GM12878 (cell line): ENCODE data around the gene FBXL14. TPM values are rescaled to one million over a fixed set of nuclear protein-coding genes. Genes with fewer than 3 reads are reported as not detected.
A peak's percentile ranks its signal among the peaks of the same experiment; 100 is the strongest.

Source experiments
- ATAC-seq: fragments of 200-7000 bp; cut with Tn5 transposase; 3 replicates; pipeline ENCODE4 v1.9.1; 2020; ENCODE audit warnings: mild to moderate bottlenecking, moderate library complexity
- BruUV-seq: library from RNA; stranded (reverse); fragments of 400-500 nt; replicated peaks from 2 replicates; lab custom pipeline; 2021; lab: Mats Ljungman, UMichigan
- CTCF ChIA-PET: fragments of 300-600 bp; sonication (Branson Sonifier 250); formaldehyde crosslinking; extraction: SDS; loops from one replicate; lab custom pipeline; 2021; ENCODE audit warnings: inconsistent platforms; lab: Yijun Ruan, JAX
- POLR2A ChIA-PET: fragments of 350-600 bp; formaldehyde crosslinking; extraction: SDS; loops from one replicate; lab custom pipeline; 2021; ENCODE audit warnings: inconsistent platforms; lab: Charles Lee
- RAD21 ChIA-PET: fragments of 300-600 bp; sonication (Branson Sonifier 250); formaldehyde crosslinking; loops from one replicate; lab custom pipeline; 2023; ENCODE audit warnings: antibody characterized with exemption; ENCODE audit not compliant: unreplicated experiment; lab: Charles Lee
- SMC1A ChIA-PET: fragments of 300-600 bp; sonication (Branson Sonifier 250); formaldehyde crosslinking; loops from one replicate; lab custom pipeline; 2023; ENCODE audit not compliant: unreplicated experiment, uncharacterized antibody; lab: Charles Lee
- DNase-seq: peaks from one replicate; pipeline ENCODE4 v3.0.0-alpha.2; 2011; ENCODE audit warnings: low read depth, low spot score
- FAIRE-seq: peaks from 3 replicates; lab custom pipeline; 2011; peaks lifted over from hg19 to GRCh38; lab: Jason Lieb, UNC
- H2AFZ ChIP-seq: 2 replicates; pipeline ENCODE4 v1.6.0; 2011; ENCODE audit warnings: low read depth, low read length, control low read depth; ENCODE audit not compliant: control insufficient read depth
- H3K27ac ChIP-seq: 2 replicates; pipeline ENCODE4 v1.5.1; 2011; ENCODE audit warnings: control low read depth; ENCODE audit not compliant: control insufficient read depth, insufficient read depth
- H3K27me3 ChIP-seq, 2 experiments: replicated peaks in 1 of 2; 2 replicates each; pipeline versions ENCODE4 v1.6.0 to v1.6.1; 2011; ENCODE audit warnings: low read length in 1 of 2; ENCODE audit not compliant: control insufficient read depth in 2 of 2, insufficient read depth in 2 of 2
- H3K36me3 ChIP-seq, 2 experiments: 2 replicates each; pipeline ENCODE4 v1.5.1; 2011; ENCODE audit warnings: low read length in 1 of 2; ENCODE audit not compliant: control insufficient read depth in 2 of 2, insufficient read depth in 2 of 2
- H3K4me1 ChIP-seq: 2 replicates; pipeline ENCODE4 v1.6.1; 2011; ENCODE audit warnings: mild to moderate bottlenecking, low read length, moderate library complexity, mixed read lengths; ENCODE audit not compliant: control insufficient read depth, insufficient read depth
- H3K4me2 ChIP-seq: 2 replicates; pipeline ENCODE4 v1.6.0; 2011; ENCODE audit warnings: control low read depth; ENCODE audit not compliant: control insufficient read depth, insufficient read depth
- H3K4me3 ChIP-seq: fragments of 200-600 bp; sonication (generic); 2 replicates; pipeline ENCODE4 v1.5.1; 2016
- H3K79me2 ChIP-seq: 2 replicates; pipeline ENCODE4 v1.6.0; 2011; ENCODE audit warnings: low read length; ENCODE audit not compliant: control insufficient read depth, insufficient read depth
- H3K9ac ChIP-seq: 2 replicates; pipeline ENCODE4 v1.8.0; 2011; ENCODE audit warnings: low read length, control low read depth, mixed read lengths; ENCODE audit not compliant: control insufficient read depth, insufficient read depth
- H3K9me3 ChIP-seq: replicated peaks from 3 replicates; pipeline ENCODE4 v1.5.1; 2011; ENCODE audit warnings: mild to moderate bottlenecking, low read length; ENCODE audit not compliant: control insufficient read depth, insufficient read depth
- H4K20me1 ChIP-seq: 2 replicates; pipeline ENCODE4 v1.6.0; 2011; ENCODE audit not compliant: control insufficient read depth, insufficient read depth
- IKZF1 ChIP-seq: fragments of 450-650 bp; conservative IDR thresholded peaks from 2 replicates; pipeline ENCODE4 v1.6.1; 2017; ENCODE audit warnings: antibody characterized with exemption, mild to moderate bottlenecking
- MXI1 ChIP-seq: fragments of 150-350 bp; IDR thresholded peaks from 2 replicates; pipeline ENCODE4 v1.6.1; 2011; ENCODE audit warnings: low read depth, mild to moderate bottlenecking, inconsistent platforms, low read length, improper control_type of control experiment
- RUNX3 ChIP-seq: IDR thresholded peaks from 2 replicates; pipeline ENCODE4 v1.6.1; 2012; ENCODE audit warnings: low read length, inconsistent platforms
- SMC3 ChIP-seq: IDR thresholded peaks from 2 replicates; pipeline ENCODE4 v1.6.1; 2011; ENCODE audit warnings: low read length, improper control_type of control experiment, borderline replicate concordance
- YY1 ChIP-seq: IDR thresholded peaks from 2 replicates; pipeline ENCODE4 v1.6.1; 2011; ENCODE audit warnings: low read depth, mild to moderate bottlenecking, low read length
- WGBS: methylation state at CpG from one replicate; pipeline ENCODE4 v1.1.6; 2016; ENCODE audit warnings: low lambda C conversion rate; ENCODE audit not compliant: insufficient replicate concordance, insufficient coverage; ENCODE audit errors: missing lambda C conversion rate; 5-methylcytosine and 5-hydroxymethylcytosine counted together
- in situ Hi-C: fragments of 300-500 bp; cut with MboI; formaldehyde crosslinking; loops from 9 replicates; pipeline ENCODE4 v1.14.3; 2018; ENCODE audit warnings: mixed read lengths
- intact Hi-C: fragments of 100-400 bp; cut with micrococcal nuclease; formaldehyde crosslinking; loops from one replicate; pipeline ENCODE4 v1.14.2; 2022; ENCODE audit not compliant: unreplicated experiment
- polyA plus RNA-seq, 11 experiments: library from polyadenylated mRNA; depleted of rRNA in 4 of 11; unstranded in 6 of 11; stranded (reverse) in 5 of 11; fragments of >200 nt; fragmentation: Nextera tagmentation in 4 of 11; fragmentation: Illumina TruSeq in 1 of 11; extraction: Ambion mirVana in 4 of 11; extraction: Trizol in 1 of 11; gene quantifications; 1 replicate in 1 of 11; 2 replicates in 10 of 11; pipeline versions ENCODE4 v1.2.1 to v1.2.3, GENCODE V29; 2011 to 2016; ENCODE audit warnings: inconsistent platforms in 2 of 11, missing spikeins in 2 of 11, low read depth in 1 of 11
- total RNA-seq, 4 experiments: library from RNA; depleted of rRNA in 3 of 4; stranded (reverse); fragments of >200 nt in 3 of 4; fragmentation: Illumina TruSeq in 1 of 4; extraction: Trizol in 1 of 4; gene quantifications; 2 replicates each; pipeline versions ENCODE4 v1.2.1 to v1.2.3, GENCODE V29; 2013 to 2021
- TF ChIP-seq, protein P1 (sequence below), 3 experiments: IDR thresholded peaks in 2 of 3; conservative IDR thresholded peaks in 1 of 3; 2 replicates each; pipeline ENCODE4 v1.5.1; 2011; ENCODE audit warnings: low read depth in 3 of 3, low read length in 3 of 3, mild to moderate bottlenecking in 3 of 3, control low read depth in 2 of 3, moderate library complexity in 2 of 3, inconsistent platforms in 1 of 3, mixed read lengths in 1 of 3; ENCODE audit not compliant: control insufficient read depth in 2 of 3, insufficient read depth in 1 of 3; ENCODE audit errors: extremely low read depth in 1 of 3
- TF ChIP-seq, protein P2 (sequence below): IDR thresholded peaks from 2 replicates; pipeline ENCODE4 v1.6.1; 2012; ENCODE audit warnings: low read length, inconsistent platforms

The FBXL14 gene
- total and polyA plus RNA-seq, 10 of the 15 experiments (the other 5 are each of a cell fraction or from before 2014, with no cell fraction given): 0.44 to 19.0 (median 2.9) TPM

- H3K4me1 ChIP-seq: peaks cover 16% of the 10 kb centered on the region
Observed at GRCh38 chr12:1591543-1591942, 2.8 kb downstream of the FBXL14 start.

GRCh38 chr12:1591034-1591433 lies 3.3 kb downstream of the FBXL14 start:
- H3K4me1 ChIP-seq: peaks cover 16% of the 10 kb centered on the region
- H4K20me1 ChIP-seq: no peaks in the 10 kb centered on the region
- no peak overlapping the region for H3K27ac ChIP-seq
- no peaks in the 10 kb centered on the region for H3K9me3 ChIP-seq
- ATAC-seq: peak; percentile 24
- RAD21 ChIA-PET: interaction anchor here (1.4 to 5.7 kb wide), 5 partner anchors 11 to 474 kb away, joined by 4 to 71 read pairs (median 26); no protein-coding TSS in a partner anchor
- in situ Hi-C loops: no loop called here
- no peak for DNase-seq
- SMC1A ChIA-PET: interaction anchor here (1.1 to 6.0 kb wide), 7 partner anchors 8 to 474 kb away, joined by 3 to 84 read pairs (median 19); no protein-coding TSS in a partner anchor
- H3K36me3 ChIP-seq: no peaks in the 10 kb centered on the region
- H3K4me3 ChIP-seq: peak overlapping the region; percentile 66
- no TSS peak for BruUV-seq
- H3K79me2 ChIP-seq: peaks cover 49% of the 10 kb centered on the region
- WGBS: 34% methylated on average over 3 of the region's 3 CpGs
- FAIRE-seq: no peak
- H2AFZ ChIP-seq: no peak overlapping the region
- POLR2A ChIA-PET: interaction anchor here (0.6 to 3.0 kb wide), 2 partner anchors 12 to 473 kb away, joined by 3 to 23 read pairs; no protein-coding TSS in a partner anchor
- H3K9ac ChIP-seq: peak overlapping the region; percentile 12
- no peaks in the 10 kb centered on the region for H3K27me3 ChIP-seq
- CTCF ChIA-PET: interaction anchor here (1.0 to 6.9 kb wide), 3 partner anchors 11 to 15 kb away, joined by 4 to 38 read pairs (median 27); no protein-coding TSS in a partner anchor
- peak overlapping the region; percentile 95 for H3K4me2 ChIP-seq
- TF ChIP-seq YY1: no peak
- TF ChIP-seq, protein P1, sequence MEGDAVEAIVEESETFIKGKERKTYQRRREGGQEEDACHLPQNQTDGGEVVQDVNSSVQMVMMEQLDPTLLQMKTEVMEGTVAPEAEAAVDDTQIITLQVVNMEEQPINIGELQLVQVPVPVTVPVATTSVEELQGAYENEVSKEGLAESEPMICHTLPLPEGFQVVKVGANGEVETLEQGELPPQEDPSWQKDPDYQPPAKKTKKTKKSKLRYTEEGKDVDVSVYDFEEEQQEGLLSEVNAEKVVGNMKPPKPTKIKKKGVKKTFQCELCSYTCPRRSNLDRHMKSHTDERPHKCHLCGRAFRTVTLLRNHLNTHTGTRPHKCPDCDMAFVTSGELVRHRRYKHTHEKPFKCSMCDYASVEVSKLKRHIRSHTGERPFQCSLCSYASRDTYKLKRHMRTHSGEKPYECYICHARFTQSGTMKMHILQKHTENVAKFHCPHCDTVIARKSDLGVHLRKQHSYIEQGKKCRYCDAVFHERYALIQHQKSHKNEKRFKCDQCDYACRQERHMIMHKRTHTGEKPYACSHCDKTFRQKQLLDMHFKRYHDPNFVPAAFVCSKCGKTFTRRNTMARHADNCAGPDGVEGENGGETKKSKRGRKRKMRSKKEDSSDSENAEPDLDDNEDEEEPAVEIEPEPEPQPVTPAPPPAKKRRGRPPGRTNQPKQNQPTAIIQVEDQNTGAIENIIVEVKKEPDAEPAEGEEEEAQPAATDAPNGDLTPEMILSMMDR (IDR thresholded peaks at IDR 0.05 in 2 of 3, conservative IDR thresholded peaks at IDR 0.05 in 1 of 3; ENCODE audit: control insufficient read depth in 2 of 3, extremely low read depth in 1 of 3, insufficient read depth in 1 of 3, low read depth in 3 of 3, low read length in 3 of 3): peak in 2 of 3 experiments; percentile 11 to 17; a peak in 1 of 6 replicates
- TF ChIP-seq, protein P2, sequence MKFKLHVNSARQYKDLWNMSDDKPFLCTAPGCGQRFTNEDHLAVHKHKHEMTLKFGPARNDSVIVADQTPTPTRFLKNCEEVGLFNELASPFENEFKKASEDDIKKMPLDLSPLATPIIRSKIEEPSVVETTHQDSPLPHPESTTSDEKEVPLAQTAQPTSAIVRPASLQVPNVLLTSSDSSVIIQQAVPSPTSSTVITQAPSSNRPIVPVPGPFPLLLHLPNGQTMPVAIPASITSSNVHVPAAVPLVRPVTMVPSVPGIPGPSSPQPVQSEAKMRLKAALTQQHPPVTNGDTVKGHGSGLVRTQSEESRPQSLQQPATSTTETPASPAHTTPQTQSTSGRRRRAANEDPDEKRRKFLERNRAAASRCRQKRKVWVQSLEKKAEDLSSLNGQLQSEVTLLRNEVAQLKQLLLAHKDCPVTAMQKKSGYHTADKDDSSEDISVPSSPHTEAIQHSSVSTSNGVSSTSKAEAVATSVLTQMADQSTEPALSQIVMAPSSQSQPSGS: 0 out of 2 replicates have a peak, but pooled peaks have one; percentile 6
- peak; percentile 23; the same call in 1 of the 2 replicates for TF ChIP-seq SMC3
- TF ChIP-seq, all 136 proteins: peak for 3
- intact Hi-C loops: no loop called here

More at GRCh38 chr12:1591543-1591942, 2.8 kb downstream of the FBXL14 start:
- TSS peak; percentile 75 for BruUV-seq
- SMC1A ChIA-PET: interaction anchor here (1.1 to 3.1 kb wide), 7 partner anchors 8 to 474 kb away, joined by 3 to 20 read pairs (median 12); no protein-coding TSS in a partner anchor
- no peaks in the 10 kb centered on the region for H3K27me3 ChIP-seq
- H3K9ac ChIP-seq: peak overlapping the region; percentile 51
- no peaks in the 10 kb centered on the region for H4K20me1 ChIP-seq
- H3K36me3 ChIP-seq: no peaks in the 10 kb centered on the region
- peak overlapping the region; percentile 9; the same call in 1 of the 2 replicates for H3K27ac ChIP-seq
- CTCF ChIA-PET: interaction anchor here (0.7 to 6.9 kb wide), 7 partner anchors 7 to 474 kb away, joined by 3 to 38 read pairs (median 16); no protein-coding TSS in a partner anchor
- POLR2A ChIA-PET: interaction anchor here (0.6 to 3.0 kb wide), 4 partner anchors 11 to 473 kb away, joined by 3 to 23 read pairs (median 9); no protein-coding TSS in a partner anchor
- in situ Hi-C loops (no loop called here), intact Hi-C loops (no loop called here)
- no peaks in the 10 kb centered on the region for H3K9me3 ChIP-seq
- RAD21 ChIA-PET: interaction anchor here (2.0 to 3.2 kb wide), 5 partner anchors 8 to 474 kb away, joined by 6 to 30 read pairs (median 14); no protein-coding TSS in a partner anchor
- peaks cover 49% of the 10 kb centered on the region for H3K79me2 ChIP-seq
- TF ChIP-seq MXI1 (no peak), RUNX3 (0 out of 2 replicates have a peak, but pooled peaks have one; percentile 5), IKZF1 (no peak; the same call in 1 of the 2 replicates)
- peak overlapping the region; percentile 95 for H3K4me2 ChIP-seq
- H3K4me3 ChIP-seq: peak overlapping the region; percentile 66
- no peak for DNase-seq
- WGBS: 15% methylated on average over 4 of the region's 4 CpGs
- H2AFZ ChIP-seq: no peak overlapping the region
- no peak for FAIRE-seq
- no peak for ATAC-seq
